Measurements from ENCODE around the gene MVB12B.
"Not testable (repeated sequence)": the region's sequence is repeated elsewhere in the genome, so short reads cannot be mapped to it uniquely, and the experiment has no call there.

MVB12B gene

GRCh38 chr9:126326228-126327005 is at the start of gene MVB12B:
TSS of gene MVB12B (plus strand) at chr9:126326829. CDS start at chr9:126326930, 101 bp downstream.
- peak; percentile 22 to 23 for DNase-seq (ENCODE audit: low read depth in 2 of 2)

- no peak for DNase-seq (ENCODE audit: low read depth in 2 of 2)
Observed at GRCh38 chr9:126283799-126284465, 42.7 kb upstream of the MVB12B start.

GRCh38 chr9:126285652-126286051 is 41.0 kb upstream of the MVB12B start:
- DNase-seq (ENCODE audit: low read depth in 2 of 2), result not testable (repeated sequence)

GRCh38 chr9:126287166-126287866 is 39.3 kb upstream of the MVB12B start:
- DNase-seq (ENCODE audit: low read depth in 2 of 2), result no peak

- no peak for DNase-seq (ENCODE audit: low read depth in 2 of 2)
Observed at GRCh38 chr9:126290871-126291270, 35.8 kb upstream of the MVB12B start.

GRCh38 chr9:126291925-126292324 is 34.7 kb upstream of the MVB12B start:
- no peak for DNase-seq (ENCODE audit: low read depth in 2 of 2)

- no peak for DNase-seq (ENCODE audit: low read depth in 2 of 2)
Observed at GRCh38 chr9:126292736-126293521, 33.7 kb upstream of the MVB12B start.

- DNase-seq (ENCODE audit: low read depth in 2 of 2), result peak in 1 of 2 donors; percentile 5
Observed at GRCh38 chr9:126293522-126293889, 33.1 kb upstream of the MVB12B start.

- no peak for DNase-seq (ENCODE audit: low read depth in 2 of 2)
Observed at GRCh38 chr9:126294331-126295081, 32.1 kb upstream of the MVB12B start.

GRCh38 chr9:126295082-126295477 is 31.5 kb upstream of the MVB12B start:
- DNase-seq (ENCODE audit: low read depth in 2 of 2), result no peak

GRCh38 chr9:126295516-126295915 is 31.1 kb upstream of the MVB12B start:
- no peak for DNase-seq (ENCODE audit: low read depth in 2 of 2)

- no peak for DNase-seq (ENCODE audit: low read depth in 2 of 2)
Observed at GRCh38 chr9:126295936-126296600, 30.6 kb upstream of the MVB12B start.

GRCh38 chr9:126296687-126297086 is 29.9 kb upstream of the MVB12B start:
- DNase-seq (ENCODE audit: low read depth in 2 of 2), result no peak

- DNase-seq (ENCODE audit: low read depth in 2 of 2), result no peak
Observed at GRCh38 chr9:126297661-126298060, 29.0 kb upstream of the MVB12B start.

- DNase-seq (ENCODE audit: low read depth in 2 of 2), result no peak
Observed at GRCh38 chr9:126298063-126298801, 28.4 kb upstream of the MVB12B start.

GRCh38 chr9:126299706-126300276 is 26.8 kb upstream of the MVB12B start:
- no peak for DNase-seq (ENCODE audit: low read depth in 2 of 2)

GRCh38 chr9:126301196-126301595 is 25.4 kb upstream of the MVB12B start:
- DNase-seq (ENCODE audit: low read depth in 2 of 2), result no peak

GRCh38 chr9:126301985-126302603 is 24.5 kb upstream of the MVB12B start:
- peak; percentile 15 to 30 for DNase-seq (ENCODE audit: low read depth in 2 of 2)

- DNase-seq (ENCODE audit: low read depth in 2 of 2), result no peak
Observed at GRCh38 chr9:126302730-126303129, 23.9 kb upstream of the MVB12B start.

Data from stimulated activated CD4-positive, alpha-beta T cell treated with anti-CD3 and anti-CD28 coated beads, Interleukin-4, amount 100 ng/mL, for 48 hours (primary cell).